Progenitor cell of endocrine pancreas (in vitro differentiated cells): Measurements from ENCODE around the gene DNAAF5. TPM values are rescaled to one million over a fixed set of nuclear protein-coding genes. Genes with fewer than 3 reads are reported as not detected.

Experiments
- DNase-seq: peaks from one replicate; pipeline ENCODE4 v3.0.0; 2021; ENCODE audit warnings: low spot score; ENCODE audit not compliant: unreplicated experiment
- H3K27ac Mint-ChIP-seq: 2 replicates; pipeline ENCODE4 v1.8.0; 2021; ENCODE audit warnings: mild to moderate bottlenecking, moderate library complexity, mixed read lengths
- H3K27me3 Mint-ChIP-seq: 2 replicates; pipeline ENCODE4 v1.8.0; 2021; ENCODE audit warnings: mixed read lengths
- H3K36me3 Mint-ChIP-seq: 2 replicates; pipeline ENCODE4 v1.8.0; 2022; ENCODE audit warnings: mixed read lengths; ENCODE audit not compliant: insufficient read depth
- H3K4me1 Mint-ChIP-seq: 2 replicates; pipeline ENCODE4 v1.8.0; 2021; ENCODE audit warnings: low read depth, mixed read lengths
- H3K4me3 Mint-ChIP-seq: 2 replicates; pipeline ENCODE4 v1.8.0; 2021; ENCODE audit warnings: low read depth, mild to moderate bottlenecking, moderate library complexity, mixed read lengths
- H3K9me3 Mint-ChIP-seq: 2 replicates; pipeline ENCODE4 v1.8.0; 2021; ENCODE audit warnings: low read depth, mixed read lengths
- CTCF ChIP-seq: fragments of 200-600 bp; sonication (generic); IDR thresholded peaks from one replicate; pipeline ENCODE4 v1.5.0; 2021; ENCODE audit warnings: antibody characterized with exemption, mild to moderate bottlenecking; ENCODE audit not compliant: unreplicated experiment
- total RNA-seq: library from RNA; stranded (reverse); gene quantifications from 2 replicates; pipeline ENCODE4 v1.2.1, GENCODE V29; 2021

The DNAAF5 gene
- total RNA-seq, 1 donor from 2014 or later, result 51.0 TPM

- Mint-ChIP-seq H3K27me3 (no peaks in the 10 kb centered on the region), H3K4me3 (no peak overlapping the region), H3K27ac (peak overlapping the region; percentile 52), H3K36me3 (peaks cover 22% of the 10 kb centered on the region), H3K9me3 (no peaks in the 10 kb centered on the region), H3K4me1 (no peaks in the 10 kb centered on the region)
- no peak for DNase-seq
- no peak for TF ChIP-seq CTCF
These were observed 19.9 kb downstream of the DNAAF5 start for GRCh38 chr7:746155-747061.

- Mint-ChIP-seq H3K27ac (no peak overlapping the region), H3K9me3 (no peaks in the 10 kb centered on the region), H3K4me3 (no peak overlapping the region), H3K36me3 (peaks cover 21% of the 10 kb centered on the region), H3K4me1 (no peaks in the 10 kb centered on the region), H3K27me3 (no peaks in the 10 kb centered on the region)
- no peak for TF ChIP-seq CTCF
- DNase-seq, result no peak
These were observed 20.7 kb downstream of the DNAAF5 start for GRCh38 chr7:747186-747585.

- H3K4me1 Mint-ChIP-seq, result no peaks in the 10 kb centered on the region
- H3K9me3 Mint-ChIP-seq, result no peaks in the 10 kb centered on the region
- no peak for DNase-seq
- H3K27me3 Mint-ChIP-seq, result no peaks in the 10 kb centered on the region
- H3K36me3 Mint-ChIP-seq, result peaks cover 19% of the 10 kb centered on the region
- TF ChIP-seq CTCF, result no peak
- H3K4me3 Mint-ChIP-seq, result no peak overlapping the region
- no peak overlapping the region for H3K27ac Mint-ChIP-seq
These were observed 21.9 kb downstream of the DNAAF5 start for GRCh38 chr7:748446-748845.

- peaks cover 17% of the 10 kb centered on the region for H3K36me3 Mint-ChIP-seq
- H3K4me1 Mint-ChIP-seq, result no peaks in the 10 kb centered on the region
- no peaks in the 10 kb centered on the region for H3K27me3 Mint-ChIP-seq
- H3K27ac Mint-ChIP-seq, result no peak overlapping the region
- H3K4me3 Mint-ChIP-seq, result no peak overlapping the region
- no peaks in the 10 kb centered on the region for H3K9me3 Mint-ChIP-seq
- TF ChIP-seq CTCF, result no peak
- no peak for DNase-seq
These were observed 22.6 kb downstream of the DNAAF5 start for GRCh38 chr7:749140-749551.

- TF ChIP-seq CTCF, result no peak
- no peak overlapping the region for H3K4me3 Mint-ChIP-seq
- H3K36me3 Mint-ChIP-seq, result peaks cover 14% of the 10 kb centered on the region
- H3K9me3 Mint-ChIP-seq, result no peaks in the 10 kb centered on the region
- no peak for DNase-seq
- H3K4me1 Mint-ChIP-seq, result no peaks in the 10 kb centered on the region
- no peaks in the 10 kb centered on the region for H3K27me3 Mint-ChIP-seq
- H3K27ac Mint-ChIP-seq, result no peak overlapping the region
These were observed 23.8 kb downstream of the DNAAF5 start for GRCh38 chr7:750111-750905.
